Natural killer cell (primary cell): Measurements from ENCODE around the gene TRAF2. TPM values are rescaled to one million over a fixed set of nuclear protein-coding genes. Genes with fewer than 3 reads are reported as not detected.

Experiments
- ATAC-seq, 3 donors: fragments of 150-1000 bp in 2 of 3; fragments of 200-7000 bp in 1 of 3; cut with Tn5 transposase; 1 replicate in 1 of 3; 2 replicates in 2 of 3; pipeline ENCODE4 v1.10.0; 2021; ENCODE audit warnings: mild to moderate bottlenecking in 2 of 3, moderate library complexity in 2 of 3
- DNase-seq, 2 donors: peaks; one replicate each; pipeline versions ENCODE4 v3.0.0 to v3.0.0-alpha.2; 2013 to 2021; ENCODE audit warnings: mixed read lengths in 1 of 2
- H3K27ac ChIP-seq: one replicate; pipeline ENCODE4 v1.5.1; 2013; ENCODE audit warnings: mild to moderate bottlenecking, low read length
- H3K27me3 ChIP-seq: one replicate; pipeline ENCODE4 v1.6.1; 2013; ENCODE audit warnings: low read length; ENCODE audit not compliant: control insufficient read depth, insufficient read depth
- H3K36me3 ChIP-seq: one replicate; pipeline ENCODE4 v1.6.1; 2013; ENCODE audit warnings: low read length; ENCODE audit not compliant: control insufficient read depth, insufficient read depth
- H3K4me1 ChIP-seq: one replicate; pipeline ENCODE4 v1.6.1; 2013; ENCODE audit warnings: low read length; ENCODE audit not compliant: control insufficient read depth, insufficient read depth
- H3K4me3 ChIP-seq: one replicate; pipeline ENCODE4 v1.5.1; 2013; ENCODE audit warnings: low read length
- H3K9me3 ChIP-seq: one replicate; pipeline ENCODE4 v1.6.1; 2013; ENCODE audit warnings: low read length; ENCODE audit not compliant: control insufficient read depth, insufficient read depth
- H3K27ac Mint-ChIP-seq, 2 donors: one replicate each; pipeline ENCODE4 v1.8.0; 2022; ENCODE audit warnings: mild to moderate bottlenecking in 2 of 2, mixed read lengths in 2 of 2, moderate library complexity in 1 of 2
- H3K27me3 Mint-ChIP-seq, 2 donors: one replicate each; pipeline ENCODE4 v1.8.0; 2022; ENCODE audit warnings: low read depth in 2 of 2, mixed read lengths in 2 of 2
- H3K36me3 Mint-ChIP-seq: one replicate; pipeline ENCODE4 v1.8.0; 2022; ENCODE audit warnings: mixed read lengths
- H3K4me1 Mint-ChIP-seq, 2 donors: one replicate each; pipeline ENCODE4 v1.8.0; 2022; ENCODE audit warnings: mixed read lengths in 2 of 2
- H3K4me3 Mint-ChIP-seq: one replicate; pipeline ENCODE4 v1.8.0; 2022; ENCODE audit warnings: mild to moderate bottlenecking, moderate library complexity, mixed read lengths
- H3K9me3 Mint-ChIP-seq, 2 donors: one replicate each; pipeline ENCODE4 v1.8.0; 2022; ENCODE audit warnings: mixed read lengths in 2 of 2
- WGBS: methylation state at CpG from one replicate; pipeline ENCODE4 v1.1.7; 2013; ENCODE audit warnings: missing lambda C conversion rate; ENCODE audit not compliant: insufficient coverage; 5-methylcytosine and 5-hydroxymethylcytosine counted together
- intact Hi-C: fragments of 100-400 bp; cut with micrococcal nuclease; formaldehyde crosslinking; loops from one replicate; pipeline ENCODE4 v1.14.2; 2022
- total RNA-seq, 4 donors: library from RNA; stranded (reverse); fragments of 120-200 nt in 1 of 4; gene quantifications; one replicate each; pipeline versions ENCODE4 v1.2.3 to v1.2.4, GENCODE V29; 2013 to 2022
- TF ChIP-seq, protein P1 (sequence below): fragments of 200-600 bp; IDR thresholded peaks from one replicate; pipeline ENCODE4 v1.8.0; 2022; ENCODE audit warnings: antibody characterized with exemption

The TRAF2 gene
- total RNA-seq, 3 donors from 2014 or later (not counting 1 experiment from before 2014, with no cell fraction given), result 17.4 to 35.5 (median 25.0) TPM

DNA sequence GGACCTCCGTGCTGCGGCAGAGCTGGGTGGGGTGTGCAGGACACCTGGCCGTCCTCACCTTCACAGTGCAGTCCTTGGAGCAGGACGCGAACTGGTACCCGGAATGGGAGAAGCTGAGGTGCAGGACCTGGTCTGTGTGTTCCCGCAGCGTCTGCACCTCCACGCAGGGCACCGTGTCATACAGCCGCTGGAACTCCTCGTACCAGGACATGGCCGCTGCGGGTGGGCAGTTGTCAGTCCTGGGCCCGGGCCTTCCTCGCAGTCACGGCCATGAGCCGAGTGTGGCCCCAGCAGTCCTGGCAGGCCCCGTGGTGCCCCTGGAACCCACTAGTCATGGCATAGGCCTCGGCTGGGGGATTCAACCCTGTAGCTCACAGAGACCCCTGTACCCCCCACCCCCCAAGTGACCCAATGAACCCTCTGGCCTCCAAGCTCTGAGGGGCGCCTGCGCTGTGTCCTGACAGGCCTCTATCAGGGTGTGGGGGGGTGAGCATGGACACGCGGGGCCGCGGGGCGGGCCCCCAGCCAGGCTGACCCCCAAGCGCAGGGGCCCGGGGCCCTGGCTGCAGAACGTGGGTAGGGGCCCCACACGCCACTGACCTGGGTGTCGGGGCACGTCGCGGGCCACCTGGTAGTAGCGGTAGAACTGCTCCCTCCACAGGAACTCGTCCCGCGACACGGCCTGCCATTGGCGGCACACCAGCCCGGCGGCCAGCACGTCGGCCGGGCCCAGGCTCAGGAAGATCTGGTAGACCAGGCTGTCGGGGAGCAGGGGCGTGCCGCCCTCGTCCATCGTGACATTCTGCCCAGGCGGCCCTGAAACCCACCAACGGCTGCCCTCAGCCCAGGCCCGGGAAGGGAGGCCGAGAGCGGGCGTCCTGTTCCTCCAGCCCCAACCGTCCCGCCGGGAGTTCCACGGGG, 57.2 kb downstream of the TRAF2 start:
- Histone ChIP-seq H3K36me3 (peaks cover 39% of the 10 kb centered on the region), H3K9me3 (no peaks in the 10 kb centered on the region), H3K27ac (peak overlapping the region; percentile 61), H3K4me1 (peaks cover 47% of the 10 kb centered on the region), H3K27me3 (no peaks in the 10 kb centered on the region), H3K4me3 (peak overlapping the region; percentile 92)
- peak overlapping the region; percentile 78 for H3K4me3 Mint-ChIP-seq
- H3K9me3 Mint-ChIP-seq, result no peaks in the 10 kb centered on the region
- H3K4me1 Mint-ChIP-seq, result peaks cover 15 to 34% of the 10 kb centered on the region in 2 donors
- no peaks in the 10 kb centered on the region for H3K27me3 Mint-ChIP-seq
- intact Hi-C loops, result loop anchor here (5.0 kb wide), 1 partner anchor 56 kb away; the partner anchor contains the start of gene TRAF2
- ATAC-seq (peak; percentile 8 to 24 (median 20)), DNase-seq (peak in 1 of 2 donors; percentile 59)
- TF ChIP-seq, protein P1, sequence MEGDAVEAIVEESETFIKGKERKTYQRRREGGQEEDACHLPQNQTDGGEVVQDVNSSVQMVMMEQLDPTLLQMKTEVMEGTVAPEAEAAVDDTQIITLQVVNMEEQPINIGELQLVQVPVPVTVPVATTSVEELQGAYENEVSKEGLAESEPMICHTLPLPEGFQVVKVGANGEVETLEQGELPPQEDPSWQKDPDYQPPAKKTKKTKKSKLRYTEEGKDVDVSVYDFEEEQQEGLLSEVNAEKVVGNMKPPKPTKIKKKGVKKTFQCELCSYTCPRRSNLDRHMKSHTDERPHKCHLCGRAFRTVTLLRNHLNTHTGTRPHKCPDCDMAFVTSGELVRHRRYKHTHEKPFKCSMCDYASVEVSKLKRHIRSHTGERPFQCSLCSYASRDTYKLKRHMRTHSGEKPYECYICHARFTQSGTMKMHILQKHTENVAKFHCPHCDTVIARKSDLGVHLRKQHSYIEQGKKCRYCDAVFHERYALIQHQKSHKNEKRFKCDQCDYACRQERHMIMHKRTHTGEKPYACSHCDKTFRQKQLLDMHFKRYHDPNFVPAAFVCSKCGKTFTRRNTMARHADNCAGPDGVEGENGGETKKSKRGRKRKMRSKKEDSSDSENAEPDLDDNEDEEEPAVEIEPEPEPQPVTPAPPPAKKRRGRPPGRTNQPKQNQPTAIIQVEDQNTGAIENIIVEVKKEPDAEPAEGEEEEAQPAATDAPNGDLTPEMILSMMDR, result no peak
- H3K27ac Mint-ChIP-seq, result peak overlapping the region; percentile 21 to 45
- no peaks in the 10 kb centered on the region for H3K36me3 Mint-ChIP-seq
- WGBS, result 30% methylated on average over 61 of the region's 61 CpGs

DNA sequence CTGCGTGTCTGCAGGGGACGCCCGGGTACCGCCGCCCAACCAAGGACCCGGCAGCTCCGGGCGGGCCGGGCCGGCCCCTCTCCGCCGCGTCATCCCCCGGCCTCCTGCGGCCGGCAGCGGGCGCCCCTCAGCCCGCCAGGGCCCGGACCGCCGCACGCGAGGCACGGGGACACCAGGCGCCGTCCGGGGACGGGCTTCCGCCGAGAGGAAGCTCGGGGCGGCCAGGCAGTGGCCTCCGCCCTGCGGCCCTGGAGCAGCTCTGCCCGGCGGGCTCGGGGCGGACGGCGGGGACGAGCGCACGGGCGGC, 57.8 kb downstream of the TRAF2 start:
- ATAC-seq (peak; percentile 49 to 60 (median 58)), DNase-seq (peak in 1 of 2 donors; percentile 68)
- Mint-ChIP-seq H3K27me3 (no peaks in the 10 kb centered on the region), H3K4me1 (peaks cover 12 to 30% of the 10 kb centered on the region in 2 donors), H3K27ac (peak overlapping the region; percentile 21 to 45), H3K9me3 (no peaks in the 10 kb centered on the region), H3K4me3 (peak overlapping the region; percentile 78), H3K36me3 (no peaks in the 10 kb centered on the region)
- Histone ChIP-seq H3K36me3 (peaks cover 37% of the 10 kb centered on the region), H3K27me3 (no peaks in the 10 kb centered on the region), H3K27ac (peak overlapping the region; percentile 61), H3K4me1 (peaks cover 53% of the 10 kb centered on the region), H3K4me3 (peak overlapping the region; percentile 92), H3K9me3 (no peaks in the 10 kb centered on the region)
- WGBS, result under 1% methylated on average over 45 of the region's 45 CpGs
- TF ChIP-seq, protein P1, result no peak
- intact Hi-C loops, result loop anchor here (5.0 kb wide), 1 partner anchor 57 kb away; the partner anchor contains the start of gene TRAF2

DNA sequence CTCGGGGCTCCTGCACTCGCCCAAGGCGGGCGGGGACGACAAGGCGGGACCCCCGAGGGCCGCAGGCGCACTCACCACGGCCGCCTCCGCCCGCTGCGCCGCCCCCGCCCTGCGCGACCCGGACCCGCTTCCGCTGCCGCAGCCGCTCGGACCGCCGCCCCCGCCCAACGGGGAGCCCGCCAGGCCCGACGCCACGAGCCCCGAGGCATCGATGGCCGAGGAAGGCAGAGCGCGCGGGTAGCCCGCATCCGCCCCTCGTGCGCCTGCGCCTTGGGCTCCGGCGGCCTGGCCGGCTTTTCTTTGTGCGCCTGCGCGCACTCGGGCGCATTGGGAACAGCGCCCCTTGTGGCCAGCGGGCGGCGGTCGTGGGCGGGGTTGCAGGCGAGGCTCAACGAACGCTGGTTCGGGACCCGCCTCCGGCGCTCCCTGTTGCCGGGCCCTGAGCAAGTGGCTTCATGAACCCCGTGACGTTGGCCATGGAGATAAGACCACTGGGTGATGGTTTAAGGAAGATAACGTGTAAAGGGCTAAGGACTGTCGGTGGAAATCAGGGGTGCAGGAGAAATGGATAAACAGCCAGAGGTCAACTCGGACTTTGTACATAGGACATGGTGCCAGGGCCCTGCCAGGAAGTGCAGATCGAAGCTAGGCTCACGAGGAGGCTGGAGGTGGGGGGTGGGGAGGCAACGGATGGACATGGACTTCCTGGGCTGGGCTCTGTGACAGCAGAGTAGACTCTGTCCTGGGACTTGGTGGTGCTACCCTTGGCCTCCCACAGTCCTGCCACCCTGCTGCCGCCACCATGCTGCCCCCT, 58.4 kb downstream of the TRAF2 start, which contains the start of the genes C8G and FBXW5:
TSS of gene C8G (plus strand) at position 725 of the 814 bp plus-strand sequence. CDS start at position 803, 78 bp downstream.
TSS of gene FBXW5 (minus strand) at position 220 of the 814 bp plus-strand sequence. CDS start 655 bp downstream, outside the sequence.
- intact Hi-C loops, result loop anchor here (5.0 kb wide), 1 partner anchor 57 kb away; the partner anchor contains the start of gene TRAF2
- no peaks in the 10 kb centered on the region for H3K36me3 Mint-ChIP-seq
- Histone ChIP-seq H3K27ac (peak within 1 kb of the TSS; percentile 61), H3K4me1 (peaks cover 56% of the 10 kb centered on the region), H3K9me3 (no peaks in the 10 kb centered on the region), H3K36me3 (peaks cover 33% of the 10 kb centered on the region), H3K27me3 (no peaks in the 10 kb centered on the region), H3K4me3 (peak within 1 kb of the TSS; percentile 92)
- TF ChIP-seq, protein P1, result peak; percentile 92
- peak within 1 kb of the TSS; percentile 88 for H3K4me3 Mint-ChIP-seq
- H3K27ac Mint-ChIP-seq, result peak within 1 kb of the TSS; percentile 89 to 93
- no peaks in the 10 kb centered on the region for H3K27me3 Mint-ChIP-seq
- H3K4me1 Mint-ChIP-seq, result peaks cover 7 to 25% of the 10 kb centered on the region in 2 donors
- H3K9me3 Mint-ChIP-seq, result no peaks in the 10 kb centered on the region
- peak; percentile 95 to 98 for DNase-seq
- WGBS, result 4% methylated on average over 74 of the region's 74 CpGs
- ATAC-seq, result peak; percentile 87 to 92 (median 87)
